HCT116 (cell line): ENCODE measurements around the gene EVX1. TPM values are rescaled to one million over a fixed set of nuclear protein-coding genes. Genes with fewer than 3 reads are reported as not detected.
A peak's percentile ranks its signal among the peaks of the same experiment; 100 is the strongest.

ENCODE experiments used
- ATAC-seq: fragments of 200-7000 bp; cut with Tn5 transposase; 2 replicates; pipeline ENCODE4 v1.9.1; 2020; ENCODE audit warnings: mild to moderate bottlenecking, moderate library complexity
- BruUV-seq: library from RNA; stranded (reverse); fragments of 400-500 nt; replicated peaks from 2 replicates; lab custom pipeline; 2021; lab: Mats Ljungman, UMichigan
- CTCF ChIA-PET: fragments of 300-600 bp; sonication (Branson Sonifier 250); formaldehyde crosslinking; loops from one replicate; lab custom pipeline; 2021; ENCODE audit warnings: antibody characterized with exemption; lab: Charles Lee
- POLR2A ChIA-PET: fragments of 300-600, 350-600 bp; sonication (Branson Sonifier 250); formaldehyde crosslinking; loops from one replicate; lab custom pipeline; 2021; ENCODE audit warnings: antibody characterized with exemption; lab: Charles Lee
- RAD21 ChIA-PET, 2 experiments: fragments of 300-600 bp; sonication (Branson Sonifier 250); formaldehyde crosslinking; loops; one replicate each; lab custom pipeline; 2023; ENCODE audit warnings: low total read pairs in 2 of 2; ENCODE audit not compliant: uncharacterized antibody in 2 of 2, unreplicated experiment in 2 of 2, low non-redundant PET in 1 of 2; lab: Charles Lee
- DNase-seq: peaks from one replicate; pipeline ENCODE4 v3.0.0-alpha.2; 2010; ENCODE audit warnings: low read depth, low spot score
- H2AFZ ChIP-seq: fragments of 200-600 bp; shearing (Covaris generic), sonication (generic); 2 replicates; pipeline ENCODE4 v1.6.1; 2017; ENCODE audit warnings: low read depth, mixed run types, mixed read lengths, antibody characterized with exemption, low read length; ENCODE audit not compliant: poor library complexity, severe bottlenecking
- H3K27ac ChIP-seq: 2 replicates; pipeline ENCODE4 v1.5.1; 2012; ENCODE audit warnings: low read depth, low read length
- H3K27me3 ChIP-seq: fragments of 200-600 bp; sonication (generic); 2 replicates; pipeline ENCODE4 v1.6.1; 2016; ENCODE audit warnings: mixed run types, low read length, mixed read lengths; ENCODE audit not compliant: insufficient read depth
- H3K36me3 ChIP-seq, 2 experiments: fragments of 200-500 bp in 1 of 2; fragments of 200-600 bp in 1 of 2; sonication (Bioruptor generic) in 1 of 2; sonication (generic) in 1 of 2; 2 replicates each; pipeline versions ENCODE4 v1.5.1 to v1.6.1; 2014 to 2016; ENCODE audit warnings: low read length in 2 of 2, inconsistent platforms in 1 of 2, mixed read lengths in 1 of 2, mixed run types in 1 of 2; ENCODE audit not compliant: insufficient read depth in 2 of 2, control insufficient read depth in 1 of 2
- H3K4me1 ChIP-seq, 2 experiments: fragments of 200-600 bp in 1 of 2; sonication (generic) in 1 of 2; 2 replicates each; pipeline versions ENCODE4 v1.5.1 to v1.6.1; 2012 to 2017; ENCODE audit warnings: low read length in 2 of 2, inconsistent platforms in 1 of 2, mild to moderate bottlenecking in 1 of 2, mixed read lengths in 1 of 2, mixed run types in 1 of 2, moderate library complexity in 1 of 2; ENCODE audit not compliant: insufficient read depth in 2 of 2, control insufficient read depth in 1 of 2
- H3K4me2 ChIP-seq: fragments of 200-600 bp; sonication (generic); 2 replicates; pipeline ENCODE4 v1.6.1; 2017; ENCODE audit warnings: mixed run types, low read length, mixed read lengths
- H3K4me3 ChIP-seq, 2 experiments: fragments of 200-600 bp in 1 of 2; sonication (generic) in 1 of 2; replicated peaks in 1 of 2; 2 replicates each; pipeline ENCODE4 v1.5.1; 2011 to 2016; ENCODE audit warnings: low read length in 2 of 2, control low read depth in 1 of 2, low read depth in 1 of 2, mild to moderate bottlenecking in 1 of 2, mixed read lengths in 1 of 2, mixed run types in 1 of 2
- H3K79me2 ChIP-seq: fragments of 200-600 bp; sonication (generic); 2 replicates; pipeline ENCODE4 v1.6.1; 2017; ENCODE audit warnings: mild to moderate bottlenecking, mixed run types, low read length, moderate library complexity, mixed read lengths; ENCODE audit not compliant: insufficient read depth
- H3K9ac ChIP-seq: fragments of 200-600 bp; sonication (generic); 2 replicates; pipeline ENCODE4 v1.6.1; 2016; ENCODE audit warnings: low read length, mixed read lengths
- H3K9me2 ChIP-seq: fragments of 200-600 bp; sonication (generic), shearing (Covaris generic); 2 replicates; pipeline ENCODE4 v1.6.1; 2017; ENCODE audit warnings: mixed run types, mild to moderate bottlenecking, moderate library complexity; ENCODE audit not compliant: insufficient read depth
- H3K9me3 ChIP-seq, 2 experiments: fragments of 200-500 bp in 1 of 2; fragments of 200-600 bp in 1 of 2; sonication (Bioruptor generic) in 1 of 2; sonication (generic) in 1 of 2; 2 replicates each; pipeline ENCODE4 v1.6.1; 2014 to 2017; ENCODE audit warnings: low read length in 2 of 2, mixed read lengths in 2 of 2, inconsistent platforms in 1 of 2, low read depth in 1 of 2, mild to moderate bottlenecking in 1 of 2, mixed run types in 1 of 2, moderate library complexity in 1 of 2; ENCODE audit not compliant: control insufficient read depth in 1 of 2, insufficient read depth in 1 of 2
- H4K20me1 ChIP-seq: fragments of 200-600 bp; sonication (generic), shearing (Covaris generic); 2 replicates; pipeline ENCODE4 v1.6.1; 2017; ENCODE audit warnings: mixed run types, mild to moderate bottlenecking, moderate library complexity; ENCODE audit not compliant: insufficient read depth
- CBX3 ChIP-seq: IDR thresholded peaks from 2 replicates; pipeline ENCODE4 v1.6.1; 2012; ENCODE audit warnings: low read depth
- ELF1 ChIP-seq: IDR thresholded peaks from 2 replicates; pipeline ENCODE4 v1.6.1; 2012; ENCODE audit warnings: low read depth, borderline replicate concordance
- JUND ChIP-seq: IDR thresholded peaks from 2 replicates; pipeline ENCODE4 v1.6.1; 2012
- ZFX ChIP-seq: fragments of 450-650 bp; IDR thresholded peaks from 2 replicates; pipeline ENCODE4 v1.6.1; 2017
- intact Hi-C: fragments of 100-400 bp; cut with micrococcal nuclease; formaldehyde crosslinking; loops from 2 replicates; pipeline ENCODE4 v1.10.0; 2022
- total RNA-seq: library from RNA; stranded (reverse); gene quantifications from one replicate; pipeline ENCODE4 v1.2.1, GENCODE V29; 2021; ENCODE audit not compliant: unreplicated experiment
- TF ChIP-seq, protein P1 (sequence below), 3 experiments: fragments of 200-600 bp in 1 of 3; sonication (generic) in 1 of 3; IDR thresholded peaks in 2 of 3; conservative IDR thresholded peaks in 1 of 3; 2 replicates each; pipeline ENCODE4 v1.5.1; 2012 to 2017; ENCODE audit warnings: low read depth in 2 of 3, low read length in 2 of 3, antibody characterized with exemption in 1 of 3, borderline replicate concordance in 1 of 3, control low read depth in 1 of 3, mild to moderate bottlenecking in 1 of 3, mixed read lengths in 1 of 3, mixed run types in 1 of 3, moderate library complexity in 1 of 3; ENCODE audit not compliant: insufficient read depth in 1 of 3
- TF ChIP-seq, protein P2 (sequence below): IDR thresholded peaks from 2 replicates; pipeline ENCODE4 v1.6.1; 2011; ENCODE audit warnings: mild to moderate bottlenecking, low read length, moderate library complexity; ENCODE audit not compliant: insufficient replicate concordance; ENCODE audit errors: extremely low read depth

The EVX1 gene
- total RNA-seq, 1 experiment from 2014 or later: 0.25 TPM

DNA sequence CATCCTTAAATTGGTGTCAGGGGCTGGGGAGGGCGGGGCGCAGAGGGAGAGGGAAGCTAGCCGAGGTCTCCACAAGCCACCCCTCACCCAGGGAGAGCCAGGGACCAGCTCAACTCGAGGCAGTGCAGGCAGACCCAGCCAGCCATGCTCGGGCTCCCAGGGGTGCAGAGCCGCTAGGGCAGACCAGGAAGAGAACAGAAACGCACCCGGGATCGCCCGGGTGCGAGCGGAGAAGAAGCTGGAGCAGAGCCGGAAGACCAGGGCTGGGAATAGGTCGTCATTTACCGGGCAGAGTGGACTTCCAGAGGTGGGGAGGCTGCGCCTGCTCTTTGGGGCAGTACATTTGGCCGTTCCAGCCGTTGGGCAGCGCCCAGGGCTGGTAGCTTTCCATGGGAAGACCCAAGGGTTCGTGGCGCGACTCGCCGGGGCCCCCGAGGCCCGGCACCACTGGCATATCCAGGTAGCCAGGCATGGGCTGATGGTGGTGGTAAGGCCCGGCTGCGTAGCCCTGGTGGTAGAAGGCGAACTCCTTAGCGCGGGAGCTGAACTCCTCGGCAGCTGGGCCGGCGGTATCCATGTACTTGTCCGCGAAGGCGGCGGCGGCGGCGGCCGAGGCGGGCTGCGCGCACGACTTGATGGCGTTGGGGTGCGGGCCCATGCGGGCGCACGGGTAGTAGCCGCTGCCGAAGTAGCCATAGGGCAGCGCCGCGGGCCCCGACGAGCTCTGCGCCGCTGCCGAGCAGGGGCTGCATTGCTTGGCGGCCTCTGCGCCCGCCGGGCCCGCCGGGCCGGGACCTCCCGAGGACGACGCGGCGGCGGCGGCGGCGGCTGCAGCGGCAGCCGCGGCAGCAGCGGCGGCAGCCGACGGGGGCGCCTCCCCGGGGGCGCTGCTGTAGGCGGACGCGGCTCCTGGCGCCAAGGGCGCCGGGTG is 43.5 kb upstream of the EVX1 start:
- intact Hi-C loops: loop anchor here (5.0 to 10.0 kb wide), 3 partner anchors 546 to 1426 kb away; partner anchors contain the start of gene TAX1BP1
- ChIA-PET CTCF (interaction anchor here (1.0 to 2.6 kb wide), 10 partner anchors 9 to 898 kb away, joined by 3 to 11 read pairs (median 4); no protein-coding TSS in a partner anchor), POLR2A (no interaction called here), RAD21 (interaction anchor here in 1 of 2 experiments (1.3 kb wide), 1 partner anchor 722 kb away, joined by 4 read pairs; no protein-coding TSS in a partner anchor)
- TF ChIP-seq CBX3 (no peak), ZFX (peak; percentile 79), JUND (no peak)
- BruUV-seq: no TSS peak
- Histone ChIP-seq H3K27me3 (no peaks in the 10 kb centered on the region), H4K20me1 (no peaks in the 10 kb centered on the region), H3K9me2 (no peaks in the 10 kb centered on the region), H3K27ac (peak overlapping the region; percentile 49; the same call in 1 of the 2 replicates), H3K79me2 (no peaks in the 10 kb centered on the region), H3K4me2 (peak overlapping the region; percentile 95), H3K4me3 (peak overlapping the region; percentile 64 to 73), H2AFZ (no peak overlapping the region), H3K36me3 (no peaks in the 10 kb centered on the region), H3K9ac (peak overlapping the region; percentile 71), H3K4me1 (peaks cover 0 to 24% of the 10 kb centered on the region in 2 experiments; a peak in 3 of 4 replicates), H3K9me3 (no peaks in the 10 kb centered on the region)
- DNase-seq (no peak), ATAC-seq (peak; percentile 45)

DNA sequence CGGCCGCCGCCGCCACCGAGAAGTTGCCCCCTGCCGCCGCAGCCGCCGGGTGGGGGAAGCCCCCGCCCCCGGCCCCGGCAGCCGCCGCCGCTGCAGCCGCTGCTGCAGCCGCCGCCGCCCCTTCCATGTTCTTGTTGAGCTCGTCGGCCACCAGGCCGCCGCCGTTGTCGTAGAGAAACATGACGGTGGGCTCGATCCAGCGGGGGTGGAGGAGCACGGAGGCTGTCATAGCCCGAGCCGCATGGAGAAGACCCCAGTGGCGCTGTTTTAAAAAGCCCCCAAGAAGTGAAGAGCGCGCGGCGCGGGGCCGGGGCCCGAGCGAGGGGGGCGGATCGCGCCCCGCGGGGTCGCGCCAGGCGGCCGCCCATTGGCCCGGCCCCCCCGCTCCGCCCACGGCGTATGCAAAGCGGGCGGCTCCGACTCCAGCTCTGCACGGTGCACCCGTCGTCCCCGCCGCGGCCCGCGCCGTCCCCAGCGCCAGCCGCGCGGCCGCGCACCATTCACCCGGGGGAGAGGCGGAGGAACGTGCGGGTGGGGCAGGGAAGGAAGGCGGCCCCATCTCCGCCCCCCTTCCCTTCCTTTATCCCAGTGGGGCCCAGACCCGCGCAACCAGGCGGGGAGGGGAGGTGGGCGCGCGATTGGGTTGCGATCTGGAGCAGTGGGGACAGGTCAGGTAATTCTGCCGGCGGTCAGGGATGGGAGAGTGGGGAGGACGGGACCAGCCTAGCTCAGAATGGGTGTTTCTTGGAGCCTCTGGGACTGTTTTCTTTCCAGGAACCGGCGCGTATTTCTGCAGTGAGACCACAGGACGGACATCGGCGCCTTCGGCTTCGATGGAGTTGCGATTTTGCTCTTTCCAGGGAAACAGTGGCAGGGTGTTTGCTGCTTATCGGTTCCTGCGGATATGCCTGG is 42.5 kb upstream of the EVX1 start, which contains the start of gene HOXA13:
Gene HOXA13 (minus strand): TSS at position 243 of the 912 bp plus-strand sequence. CDS start 14 bp downstream, at position 229.
- intact Hi-C loops: loop anchor here (5.0 to 10.0 kb wide), 3 partner anchors 545 to 1425 kb away; partner anchors contain the start of gene TAX1BP1
- POLR2A ChIA-PET: no interaction called here
- Histone ChIP-seq H3K9ac (peak within 1 kb of the TSS; percentile 71), H3K27me3 (no peaks in the 10 kb centered on the region), H4K20me1 (no peaks in the 10 kb centered on the region), H3K36me3 (no peaks in the 10 kb centered on the region), H3K79me2 (no peaks in the 10 kb centered on the region), H3K9me2 (no peaks in the 10 kb centered on the region), H3K4me2 (peak within 1 kb of the TSS; percentile 95), H3K27ac (peak within 1 kb of the TSS; percentile 49; the same call in 1 of the 2 replicates), H2AFZ (peak within 1 kb of the TSS; percentile 77), H3K4me1 (peaks cover 0 to 24% of the 10 kb centered on the region in 2 experiments; a peak in 3 of 4 replicates), H3K4me3 (peak within 1 kb of the TSS; percentile 64 to 73), H3K9me3 (no peaks in the 10 kb centered on the region)
- ATAC-seq (peak; percentile 92), DNase-seq (peak; percentile 48)
- RAD21 ChIA-PET: interaction anchor here in 1 of 2 experiments (1.3 kb wide), 1 partner anchor 721 kb away, joined by 4 read pairs; no protein-coding TSS in a partner anchor
- CTCF ChIA-PET: interaction anchor here (1.0 to 2.6 kb wide), 7 partner anchors 9 to 897 kb away, joined by 3 to 11 read pairs (median 5); no protein-coding TSS in a partner anchor
- no TSS peak for BruUV-seq
- TF ChIP-seq, protein P1, sequence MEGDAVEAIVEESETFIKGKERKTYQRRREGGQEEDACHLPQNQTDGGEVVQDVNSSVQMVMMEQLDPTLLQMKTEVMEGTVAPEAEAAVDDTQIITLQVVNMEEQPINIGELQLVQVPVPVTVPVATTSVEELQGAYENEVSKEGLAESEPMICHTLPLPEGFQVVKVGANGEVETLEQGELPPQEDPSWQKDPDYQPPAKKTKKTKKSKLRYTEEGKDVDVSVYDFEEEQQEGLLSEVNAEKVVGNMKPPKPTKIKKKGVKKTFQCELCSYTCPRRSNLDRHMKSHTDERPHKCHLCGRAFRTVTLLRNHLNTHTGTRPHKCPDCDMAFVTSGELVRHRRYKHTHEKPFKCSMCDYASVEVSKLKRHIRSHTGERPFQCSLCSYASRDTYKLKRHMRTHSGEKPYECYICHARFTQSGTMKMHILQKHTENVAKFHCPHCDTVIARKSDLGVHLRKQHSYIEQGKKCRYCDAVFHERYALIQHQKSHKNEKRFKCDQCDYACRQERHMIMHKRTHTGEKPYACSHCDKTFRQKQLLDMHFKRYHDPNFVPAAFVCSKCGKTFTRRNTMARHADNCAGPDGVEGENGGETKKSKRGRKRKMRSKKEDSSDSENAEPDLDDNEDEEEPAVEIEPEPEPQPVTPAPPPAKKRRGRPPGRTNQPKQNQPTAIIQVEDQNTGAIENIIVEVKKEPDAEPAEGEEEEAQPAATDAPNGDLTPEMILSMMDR (IDR thresholded peaks at IDR 0.05 in 2 of 3, conservative IDR thresholded peaks at IDR 0.05 in 1 of 3; ENCODE audit: borderline replicate concordance in 1 of 3, insufficient read depth in 1 of 3, low read depth in 2 of 3, low read length in 2 of 3): no peak
- TF ChIP-seq, protein P2, sequence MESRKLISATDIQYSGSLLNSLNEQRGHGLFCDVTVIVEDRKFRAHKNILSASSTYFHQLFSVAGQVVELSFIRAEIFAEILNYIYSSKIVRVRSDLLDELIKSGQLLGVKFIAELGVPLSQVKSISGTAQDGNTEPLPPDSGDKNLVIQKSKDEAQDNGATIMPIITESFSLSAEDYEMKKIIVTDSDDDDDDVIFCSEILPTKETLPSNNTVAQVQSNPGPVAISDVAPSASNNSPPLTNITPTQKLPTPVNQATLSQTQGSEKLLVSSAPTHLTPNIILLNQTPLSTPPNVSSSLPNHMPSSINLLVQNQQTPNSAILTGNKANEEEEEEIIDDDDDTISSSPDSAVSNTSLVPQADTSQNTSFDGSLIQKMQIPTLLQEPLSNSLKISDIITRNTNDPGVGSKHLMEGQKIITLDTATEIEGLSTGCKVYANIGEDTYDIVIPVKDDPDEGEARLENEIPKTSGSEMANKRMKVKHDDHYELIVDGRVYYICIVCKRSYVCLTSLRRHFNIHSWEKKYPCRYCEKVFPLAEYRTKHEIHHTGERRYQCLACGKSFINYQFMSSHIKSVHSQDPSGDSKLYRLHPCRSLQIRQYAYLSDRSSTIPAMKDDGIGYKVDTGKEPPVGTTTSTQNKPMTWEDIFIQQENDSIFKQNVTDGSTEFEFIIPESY: no peak
- no peak for TF ChIP-seq ELF1
